HEK293T (cell line): Measurements from ENCODE around the gene STK33.

Source experiments
- ARNT ChIP-seq: fragments of 450-650 bp; IDR thresholded peaks from 2 replicates; pipeline ENCODE4 v1.6.1; 2017; ENCODE audit warnings: mild to moderate bottlenecking
- BHLHE40 ChIP-seq: fragments of 450-650 bp; IDR thresholded peaks from 2 replicates; pipeline ENCODE4 v1.6.1; 2016; ENCODE audit warnings: mild to moderate bottlenecking, moderate library complexity, borderline replicate concordance
- CTBP1 ChIP-seq: fragments of 450-650 bp; IDR thresholded peaks from 2 replicates; pipeline ENCODE4 v1.6.1; 2016; ENCODE audit warnings: borderline replicate concordance
- ELF4 ChIP-seq: fragments of 450-650 bp; IDR thresholded peaks from 2 replicates; pipeline ENCODE4 v1.6.1; 2017; ENCODE audit warnings: antibody characterized with exemption
- FOXA1 ChIP-seq: fragments of 450-650 bp; IDR thresholded peaks from 2 replicates; pipeline ENCODE4 v1.6.1; 2016; ENCODE audit warnings: mild to moderate bottlenecking
- FOXK2 ChIP-seq: fragments of 450-650 bp; IDR thresholded peaks from 2 replicates; pipeline ENCODE4 v1.6.1; 2016; ENCODE audit warnings: mild to moderate bottlenecking
- FOXM1 ChIP-seq: fragments of 450-650 bp; IDR thresholded peaks from 2 replicates; pipeline ENCODE4 v1.6.1; 2017; ENCODE audit warnings: mild to moderate bottlenecking, borderline replicate concordance
- HDGF ChIP-seq: fragments of 450-650 bp; IDR thresholded peaks from 2 replicates; pipeline ENCODE4 v1.6.1; 2017; ENCODE audit warnings: antibody characterized with exemption, borderline replicate concordance
- L3MBTL2 ChIP-seq: fragments of 450-650 bp; conservative IDR thresholded peaks from 2 replicates; pipeline ENCODE4 v1.6.1; 2016; ENCODE audit warnings: mild to moderate bottlenecking
- NFRKB ChIP-seq: fragments of 450-650 bp; IDR thresholded peaks from 2 replicates; pipeline ENCODE4 v1.6.1; 2016; ENCODE audit warnings: mild to moderate bottlenecking, moderate library complexity
- SP1 ChIP-seq: fragments of 450-650 bp; IDR thresholded peaks from 2 replicates; pipeline ENCODE4 v1.6.1; 2017
- SUZ12 ChIP-seq: fragments of 450-650 bp; IDR thresholded peaks from 2 replicates; pipeline ENCODE4 v1.6.1; 2016; ENCODE audit warnings: mild to moderate bottlenecking

- TF ChIP-seq SP1 (no peak), FOXA1 (no peak), ARNT (no peak), HDGF (no peak), BHLHE40 (no peak), NFRKB (no peak), SUZ12 (no peak), FOXM1 (no peak), L3MBTL2 (no peak), ELF4 (no peak), CTBP1 (no peak), FOXK2 (no peak)
Observed at GRCh38 chr11:8371516-8371884, 222.5 kb downstream of the STK33 start.
